Muscle layer of duodenum (tissue), 2 donors: ENCODE results near the gene HRAS.

Experiments
- H3K27ac ChIP-seq: one replicate; pipeline ENCODE4 v1.7.0; 2013; ENCODE audit warnings: mild to moderate bottlenecking, low read length
- H3K27me3 ChIP-seq: one replicate; pipeline ENCODE4 v1.7.0; 2013; ENCODE audit warnings: low read depth, mild to moderate bottlenecking, control low read depth, low read length
- H3K36me3 ChIP-seq, 2 donors: one replicate each; pipeline ENCODE4 v1.7.0; 2013; ENCODE audit warnings: low read length in 2 of 2, control low read depth in 1 of 2, mild to moderate bottlenecking in 1 of 2; ENCODE audit not compliant: insufficient read depth in 2 of 2, control insufficient read depth in 1 of 2
- H3K4me1 ChIP-seq, 2 donors: one replicate each; pipeline ENCODE4 v1.7.0; 2013; ENCODE audit warnings: low read length in 2 of 2, mild to moderate bottlenecking in 2 of 2, control low read depth in 1 of 2, moderate library complexity in 1 of 2; ENCODE audit not compliant: insufficient read depth in 2 of 2, control insufficient read depth in 1 of 2
- H3K4me3 ChIP-seq, 2 donors: one replicate each; pipeline ENCODE4 v1.7.0; 2013; ENCODE audit warnings: low read length in 2 of 2, low read depth in 1 of 2, mild to moderate bottlenecking in 1 of 2
- H3K9me3 ChIP-seq, 2 donors: one replicate each; pipeline ENCODE4 v1.7.0; 2013; ENCODE audit warnings: low read length in 2 of 2, control low read depth in 1 of 2, mild to moderate bottlenecking in 1 of 2; ENCODE audit not compliant: control insufficient read depth in 1 of 2
- donor health status: healthy.

HRAS gene

GRCh38 chr11:512761-513595 is 22.4 kb downstream of the HRAS start:
- H3K4me3 ChIP-seq: no peak overlapping the region
- H3K4me1 ChIP-seq: peaks cover 0 to 2% of the 10 kb centered on the region in 2 donors
- no peaks in the 10 kb centered on the region for H3K27me3 ChIP-seq
- peaks cover 4 to 6% of the 10 kb centered on the region in 2 donors for H3K36me3 ChIP-seq
- no peak overlapping the region for H3K27ac ChIP-seq
- H3K9me3 ChIP-seq: no peaks in the 10 kb centered on the region

GRCh38 chr11:508956-509355 is 26.4 kb downstream of the HRAS start:
- no peaks in the 10 kb centered on the region for H3K27me3 ChIP-seq
- H3K4me1 ChIP-seq: peaks cover 3 to 21% of the 10 kb centered on the region in 2 donors
- no peak overlapping the region for H3K27ac ChIP-seq
- no peak overlapping the region for H3K4me3 ChIP-seq
- H3K9me3 ChIP-seq: no peaks in the 10 kb centered on the region
- peaks cover 4 to 12% of the 10 kb centered on the region in 2 donors for H3K36me3 ChIP-seq

- no peaks in the 10 kb centered on the region for H3K27me3 ChIP-seq
- no peak overlapping the region for H3K27ac ChIP-seq
These were observed 27.5 kb downstream of the HRAS start for GRCh38 chr11:507727-508515.

GRCh38 chr11:506995-507726 is 28.2 kb downstream of the HRAS start, which contains the start of gene RNH1:
Gene RNH1 (minus strand): TSS chr11:507242. CDS start chr11:502162, 5,080 bp downstream.
- peaks cover 4 to 12% of the 10 kb centered on the region in 2 donors for H3K36me3 ChIP-seq
- H3K27ac ChIP-seq: peak within 1 kb of the TSS; percentile 100
- H3K27me3 ChIP-seq: no peaks in the 10 kb centered on the region
- H3K4me1 ChIP-seq: peaks cover 6 to 36% of the 10 kb centered on the region in 2 donors
- no peaks in the 10 kb centered on the region for H3K9me3 ChIP-seq
- peak within 1 kb of the TSS; percentile 82 to 83 for H3K4me3 ChIP-seq

More at GRCh38 chr11:507727-508515, 27.5 kb downstream of the HRAS start:
- peaks cover 4 to 12% of the 10 kb centered on the region in 2 donors for H3K36me3 ChIP-seq
- peaks cover 6 to 31% of the 10 kb centered on the region in 2 donors for H3K4me1 ChIP-seq
- H3K4me3 ChIP-seq: peak overlapping the region; percentile 46 to 83
- H3K9me3 ChIP-seq: no peaks in the 10 kb centered on the region

- Histone ChIP-seq H3K4me3 (peak overlapping the region; percentile 82 to 83), H3K4me1 (peaks cover 6 to 36% of the 10 kb centered on the region in 2 donors), H3K27ac (peak overlapping the region; percentile 100), H3K9me3 (no peaks in the 10 kb centered on the region), H3K36me3 (peaks cover 4 to 13% of the 10 kb centered on the region in 2 donors), H3K27me3 (no peaks in the 10 kb centered on the region)
These were observed 29.0 kb downstream of the HRAS start for GRCh38 chr11:506238-506994.

- peak overlapping the region; percentile 36 for H3K27ac ChIP-seq
- H3K4me1 ChIP-seq: peaks cover 6 to 36% of the 10 kb centered on the region in 2 donors
- H3K36me3 ChIP-seq: peaks cover 8 to 25% of the 10 kb centered on the region in 2 donors
- peak overlapping the region; percentile 56 to 83 for H3K4me3 ChIP-seq
- H3K27me3 ChIP-seq: no peaks in the 10 kb centered on the region
- H3K9me3 ChIP-seq: no peaks in the 10 kb centered on the region
These were observed 30.4 kb downstream of the HRAS start for GRCh38 chr11:504994-505344.

- Histone ChIP-seq H3K36me3 (peaks cover 8 to 28% of the 10 kb centered on the region in 2 donors), H3K4me3 (peak overlapping the region; percentile 56 to 83), H3K27me3 (no peaks in the 10 kb centered on the region), H3K9me3 (no peaks in the 10 kb centered on the region), H3K4me1 (peaks cover 6 to 36% of the 10 kb centered on the region in 2 donors), H3K27ac (peak overlapping the region; percentile 56)
These were observed 31.1 kb downstream of the HRAS start for GRCh38 chr11:504053-504993.

- Histone ChIP-seq H3K4me1 (peaks cover 6 to 36% of the 10 kb centered on the region in 2 donors), H3K9me3 (no peaks in the 10 kb centered on the region), H3K36me3 (peaks cover 11 to 37% of the 10 kb centered on the region in 2 donors), H3K27ac (peak overlapping the region; percentile 56), H3K27me3 (no peaks in the 10 kb centered on the region), H3K4me3 (peak overlapping the region; percentile 56 to 83)
These were observed 32.0 kb downstream of the HRAS start for GRCh38 chr11:503179-503981.
